ENCODE measurements around the gene COL2A1. TPM values are rescaled to one million over a fixed set of nuclear protein-coding genes. Genes with fewer than 3 reads are reported as not detected.

The COL2A1 gene
- total and polyA plus RNA-seq, 2 donors (not counting 3 experiments of a cell fraction or from before 2014, with no cell fraction given): not detected

- CTCF ChIA-PET: no interaction called here
- no peak for TF ChIP-seq FOS (IDR thresholded peaks at IDR 0.05; ENCODE audit: borderline replicate concordance, insufficient read depth, low read length)
- no peak for TF ChIP-seq GATA2 (IDR thresholded peaks at IDR 0.05; ENCODE audit: insufficient read depth, insufficient read length, low read depth, low read length)
- no peak for TF ChIP-seq MYC (IDR thresholded peaks at IDR 0.05; ENCODE audit: low read depth, low read length)
- no peak for TF ChIP-seq EZH2 (IDR thresholded peaks at IDR 0.05; ENCODE audit: borderline replicate concordance, low read depth, low read length, severe bottlenecking)
- no peak for TF ChIP-seq POLR2AphosphoS5 (IDR thresholded peaks at IDR 0.05; ENCODE audit: insufficient read depth, low read depth, low read length)
- TF ChIP-seq POLR2A (IDR thresholded peaks at IDR 0.05; ENCODE audit: low read depth, low read length): no peak
- TF ChIP-seq CTCF (IDR thresholded peaks at IDR 0.05; ENCODE audit: extremely low read depth in 1 of 2, insufficient read depth in 1 of 2, low read depth in 1 of 2, low read length in 2 of 2): no peak
- no peak for TF ChIP-seq MAX (IDR thresholded peaks at IDR 0.05; ENCODE audit: insufficient read depth, insufficient read length)
- no peak for TF ChIP-seq JUN (IDR thresholded peaks at IDR 0.05; ENCODE audit: borderline replicate concordance, insufficient read depth, insufficient read length, low read depth)
- dilution Hi-C loops (cut with MboI; ENCODE audit: extremely low pct_ligation_motif_present, low sequenced_read_pairs) (no loop called here), intact Hi-C loops (cut with micrococcal nuclease) (no loop called here)
- no peaks in the 10 kb centered on the region for H3K9me1 ChIP-seq (replicated peaks; ENCODE audit: control insufficient read depth, extremely low read depth, insufficient read depth, low read length)
- H3K9ac ChIP-seq (replicated peaks; ENCODE audit: extremely low read depth, insufficient read depth, low read length): no peak overlapping the region
- no peak overlapping the region for H2AFZ ChIP-seq (ENCODE audit: low read depth, low read length)
- no peak overlapping the region for H3K27ac ChIP-seq (ENCODE audit: insufficient read depth, low read depth, low read length)
- H3K79me2 ChIP-seq (ENCODE audit: control insufficient read depth, insufficient read depth, low read length): no peaks in the 10 kb centered on the region
- no peak overlapping the region for H3K4me2 ChIP-seq (ENCODE audit: insufficient read depth, low read length)
- H4K20me1 ChIP-seq (replicated peaks; ENCODE audit: control insufficient read depth, extremely low read depth, insufficient read depth, low read length): no peaks in the 10 kb centered on the region
- peaks cover 24% of the 10 kb centered on the region for H3K4me1 ChIP-seq (ENCODE audit: control insufficient read depth, extremely low read depth, insufficient read depth, low read length)
- H3K36me3 ChIP-seq (ENCODE audit: control insufficient read depth in 2 of 2, extremely low read depth in 1 of 2, insufficient read depth in 2 of 2, low read length in 2 of 2): no peaks in the 10 kb centered on the region
- no TSS peak for BruUV-seq (replicated peaks)
- no peak for DNase-seq (ENCODE audit: low read depth, low spot score)
- H3K27me3 ChIP-seq (ENCODE audit: control insufficient read depth in 2 of 2, insufficient read depth in 2 of 2, low read length in 2 of 2): peaks cover 70 to 87% of the 10 kb centered on the region in 2 experiments
- no peaks in the 10 kb centered on the region for H3K9me3 ChIP-seq (replicated peaks; ENCODE audit: control insufficient read depth, insufficient read depth, low read length)
- no peak overlapping the region for H3K4me3 ChIP-seq (replicated peaks in 1 of 3; ENCODE audit: insufficient read depth in 1 of 3, low read depth in 1 of 3, low read length in 3 of 3)
- no peak for FAIRE-seq
- POLR2A ChIA-PET: no interaction called here
Observed at GRCh38 chr12:48005001-48005749, 899 bp upstream of the COL2A1 start.

All from endothelial cell of umbilical vein (primary cell).